ENCODE data around the gene PRKCB.

PRKCB gene

GRCh38 chr16:23835390-23836077 is at the start of gene PRKCB:
TSS of gene PRKCB (plus strand) at chr16:23835983.
- DNase-seq = peak; percentile 72 to 84 (median 80)

GRCh38 chr16:23786964-23787561 is 48.7 kb upstream of the PRKCB start:
- no peak for DNase-seq

DNA sequence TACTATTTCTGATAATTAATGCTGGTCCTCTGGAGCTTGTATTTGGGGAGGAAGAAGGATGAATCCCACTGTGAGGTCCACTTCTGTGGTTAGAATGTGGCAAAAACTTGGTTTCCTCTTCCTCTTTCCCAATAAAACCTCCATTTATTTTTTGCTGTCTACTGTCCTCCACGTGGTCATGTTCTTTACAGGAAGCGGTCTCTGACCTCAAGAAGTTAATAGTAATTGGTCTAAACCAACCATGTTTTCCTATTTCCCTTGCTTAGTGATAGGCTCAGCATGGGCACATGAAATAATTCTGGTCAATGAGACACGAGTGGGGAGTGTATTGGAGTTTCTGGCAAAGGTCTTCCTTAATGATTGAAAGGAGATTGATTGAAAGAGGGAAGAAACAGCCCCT is 47.1 kb upstream of the PRKCB start:
- DNase-seq = no peak

- DNase-seq = no peak
These were observed 40.4 kb upstream of the PRKCB start for GRCh38 chr16:23795378-23795777.

DNA sequence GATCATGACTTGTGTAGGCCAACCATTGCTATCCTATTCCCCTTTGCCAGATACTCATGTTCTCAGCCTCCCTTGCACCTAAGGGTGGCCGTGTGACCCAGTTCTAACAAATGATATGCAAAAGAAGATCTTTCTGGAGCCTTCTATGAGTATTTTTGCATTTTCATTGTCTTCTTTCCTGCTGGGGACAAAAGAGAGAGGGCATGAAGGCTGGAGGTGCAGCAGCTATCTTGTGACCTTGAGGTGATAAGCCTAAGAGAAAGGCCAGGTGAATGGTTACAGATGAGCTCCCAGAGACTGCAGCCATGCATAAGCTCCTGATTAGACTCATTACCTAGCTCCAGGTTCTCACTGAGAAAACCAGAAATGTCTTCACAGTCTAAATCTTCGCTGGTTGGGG is 38.8 kb upstream of the PRKCB start:
- no peak for DNase-seq

GRCh38 chr16:23801378-23801777 is 34.4 kb upstream of the PRKCB start:
- peak; percentile 59 to 72 (median 70) for DNase-seq

- DNase-seq = no peak
These were observed 33.0 kb upstream of the PRKCB start for GRCh38 chr16:23802776-23803175.

- peak; percentile 18 to 58 (median 32) for DNase-seq
These were observed 32.1 kb upstream of the PRKCB start for GRCh38 chr16:23803591-23804123.

DNA sequence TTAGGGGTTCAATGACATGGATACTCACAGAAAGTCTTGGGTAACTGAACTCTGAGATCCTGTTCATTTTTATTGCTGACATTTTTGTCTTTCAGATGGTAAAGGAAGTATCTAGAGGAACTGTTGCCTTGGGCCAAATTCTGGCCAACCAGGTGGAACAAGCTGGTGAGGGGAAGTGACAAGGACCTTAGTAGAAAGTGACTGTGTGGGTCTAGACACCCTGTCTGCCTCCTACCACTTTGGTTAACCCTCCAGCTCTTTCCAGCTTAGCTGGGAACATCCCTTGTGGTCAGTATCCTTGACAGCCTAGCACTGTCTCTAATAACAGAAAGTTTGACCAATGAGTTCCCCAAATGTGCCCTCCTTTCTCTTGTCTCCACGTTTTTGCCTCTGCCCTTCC is 28.8 kb upstream of the PRKCB start:
- no peak for DNase-seq

DNA sequence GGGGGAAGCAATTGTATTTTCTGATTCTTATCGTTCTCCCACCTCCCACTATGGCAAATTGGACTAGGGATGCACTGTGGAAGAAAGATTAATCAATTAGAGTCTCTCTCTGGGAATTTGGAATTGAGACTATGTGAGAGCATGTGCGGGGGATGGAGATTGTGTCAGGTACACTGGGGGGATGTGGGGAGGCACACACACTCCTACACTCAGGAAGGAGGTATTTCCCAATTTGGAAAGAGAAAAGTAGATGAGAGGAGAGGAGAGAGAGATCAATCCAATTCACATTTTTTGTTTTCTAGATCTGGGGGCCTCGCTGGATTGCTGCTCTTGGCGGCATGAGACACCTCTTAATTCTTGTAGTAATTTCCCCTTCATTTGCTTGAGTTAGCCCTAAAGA is 14.3 kb upstream of the PRKCB start:
- no peak for DNase-seq

DNA sequence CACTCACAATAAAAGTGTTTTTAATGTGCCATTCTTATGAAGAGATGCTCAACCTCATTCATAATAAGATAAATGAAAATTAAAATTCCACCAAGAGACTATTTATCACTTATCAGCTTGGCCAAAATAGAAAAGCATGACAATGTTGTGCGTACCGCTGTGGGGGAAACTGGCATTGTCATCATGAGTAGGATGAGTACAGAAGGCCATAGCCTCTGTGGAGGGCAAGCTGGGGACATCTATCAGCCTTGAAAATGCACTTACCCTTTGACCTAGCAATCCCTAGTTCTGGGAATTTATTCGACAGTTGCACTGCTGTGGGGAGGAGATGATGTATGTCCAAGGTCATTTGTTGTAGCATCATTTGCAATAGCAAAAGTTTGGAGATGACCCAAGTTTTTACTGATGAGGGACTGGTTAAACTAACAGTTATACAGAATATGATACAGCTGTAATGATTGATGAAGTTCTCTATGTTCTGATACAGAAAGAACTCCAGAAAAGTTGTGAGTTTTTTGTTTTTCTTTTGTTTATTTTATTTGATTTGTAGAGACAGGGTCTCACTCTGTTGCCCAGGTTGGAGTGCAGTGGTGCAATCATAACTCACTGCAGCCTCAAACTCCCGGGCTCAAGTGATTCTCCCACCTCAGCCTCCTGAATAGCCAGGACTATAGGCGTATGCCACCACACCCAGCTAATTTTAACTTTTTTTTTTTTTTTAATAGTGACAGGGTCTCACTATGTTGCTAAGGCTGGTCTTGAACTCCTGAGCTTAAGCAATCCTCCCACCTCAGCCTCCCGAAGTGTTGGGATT is 13.7 kb upstream of the PRKCB start:
- DNase-seq = no peak

DNA sequence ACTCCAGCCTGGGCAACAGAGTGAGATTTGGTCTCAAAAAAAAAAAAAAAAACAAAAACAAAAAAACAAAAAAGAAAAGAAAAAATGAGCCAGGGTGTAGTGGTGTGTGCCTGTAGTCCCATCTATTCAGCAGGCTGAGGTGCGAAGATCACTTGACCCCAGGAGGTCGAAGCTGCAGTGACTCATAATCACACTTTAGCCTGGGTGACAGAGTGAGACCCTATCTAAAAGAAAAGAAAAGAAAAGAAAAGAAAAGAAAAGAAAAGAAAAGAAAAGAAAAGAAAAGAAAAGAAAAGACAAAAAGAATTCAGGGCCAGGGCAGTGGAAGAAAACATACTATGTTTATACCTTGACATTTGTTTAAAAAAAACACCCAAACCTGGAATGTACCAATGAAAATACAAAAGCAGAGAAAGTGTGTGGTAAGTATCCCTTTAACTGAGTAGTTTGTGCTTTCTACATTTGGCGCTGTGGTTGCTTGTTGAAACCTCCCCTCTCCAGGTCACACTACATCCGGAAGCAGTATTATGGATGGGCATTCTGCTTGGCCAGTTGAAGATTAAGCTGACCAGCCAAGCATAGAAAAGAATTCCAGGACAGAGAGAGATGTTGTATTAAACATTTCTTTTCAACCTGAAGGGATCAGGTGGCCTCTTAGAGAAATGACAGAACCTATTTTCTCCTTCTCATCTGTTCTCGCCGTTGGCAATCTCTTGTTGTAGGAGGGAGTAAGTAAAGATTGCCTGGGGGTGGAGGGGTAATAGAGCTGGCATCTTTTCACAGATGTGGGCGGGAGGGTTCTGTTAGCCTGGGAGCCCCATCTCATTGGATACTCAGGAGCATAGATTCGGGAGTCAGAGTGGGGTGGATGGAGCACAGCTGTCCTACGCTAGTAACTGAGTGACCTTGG is 12.1 kb upstream of the PRKCB start:
- no peak for DNase-seq

DNA sequence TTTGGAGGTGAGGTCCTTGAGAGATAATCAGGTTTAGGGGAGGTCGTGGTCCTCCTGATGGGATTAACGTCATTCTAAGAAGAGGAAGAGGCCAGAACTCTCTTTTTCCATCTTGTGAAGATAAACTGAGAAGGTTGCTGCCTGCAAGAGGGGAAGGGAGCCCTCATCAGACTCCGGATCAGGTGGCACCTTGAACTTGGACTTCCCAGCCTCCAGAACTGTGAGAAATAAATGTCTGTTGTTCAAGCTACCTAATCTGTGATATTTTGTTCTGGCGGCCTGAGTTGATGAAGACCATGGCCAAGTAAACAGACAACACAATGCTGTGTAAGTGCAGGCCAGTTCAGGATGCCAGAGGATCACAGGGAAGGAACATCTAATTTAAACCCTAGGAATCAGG is 10.9 kb upstream of the PRKCB start:
- no peak for DNase-seq

DNA sequence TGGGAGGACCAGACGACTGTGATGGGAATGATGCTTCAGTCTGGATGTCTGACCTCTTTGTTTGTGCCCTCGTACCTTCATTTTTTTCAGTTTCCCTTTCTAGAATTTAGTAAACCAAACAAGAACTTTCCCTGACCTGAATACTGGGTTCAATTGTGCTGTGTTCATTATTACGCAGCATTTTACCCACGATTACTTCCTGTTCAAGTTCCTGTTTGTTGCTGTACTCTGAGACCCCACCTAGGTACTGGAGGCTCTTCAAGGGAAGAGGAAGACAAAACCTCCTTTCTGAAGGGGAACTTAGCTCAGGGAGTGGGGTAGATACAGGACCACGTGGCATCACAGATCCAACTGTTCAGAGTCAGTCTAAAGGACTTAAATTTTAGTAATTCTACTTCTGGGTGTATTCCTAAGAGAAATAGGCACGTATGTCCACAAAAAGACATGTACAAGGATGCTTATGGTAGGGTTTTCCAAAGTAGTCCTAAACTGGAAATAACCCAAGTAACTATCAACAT is 9.2 kb upstream of the PRKCB start:
- DNase-seq = peak in 1 of 4 experiments; percentile 10

GRCh38 chr16:23827057-23827456 is 8.7 kb upstream of the PRKCB start:
- no peak for DNase-seq

DNA sequence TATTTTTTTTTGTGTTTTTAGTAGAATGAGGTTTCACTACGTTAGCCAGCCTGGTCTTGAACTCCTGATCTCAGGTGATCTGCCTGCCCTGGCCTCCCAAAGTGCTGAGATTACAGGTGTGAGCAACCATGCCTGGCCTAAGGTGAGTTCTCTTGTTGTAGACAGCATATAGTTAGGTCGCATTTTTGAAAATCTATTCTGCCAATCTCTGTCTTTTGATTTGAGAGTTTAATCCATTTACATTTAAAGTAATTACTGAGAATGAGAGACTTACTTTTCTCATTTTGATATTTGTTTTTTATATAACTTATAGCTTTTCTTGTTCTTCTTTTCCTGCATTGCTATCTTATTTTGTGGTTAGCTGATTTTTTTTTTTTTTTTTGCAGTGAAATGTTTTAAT is 6.3 kb upstream of the PRKCB start:
- DNase-seq = no peak

DNA sequence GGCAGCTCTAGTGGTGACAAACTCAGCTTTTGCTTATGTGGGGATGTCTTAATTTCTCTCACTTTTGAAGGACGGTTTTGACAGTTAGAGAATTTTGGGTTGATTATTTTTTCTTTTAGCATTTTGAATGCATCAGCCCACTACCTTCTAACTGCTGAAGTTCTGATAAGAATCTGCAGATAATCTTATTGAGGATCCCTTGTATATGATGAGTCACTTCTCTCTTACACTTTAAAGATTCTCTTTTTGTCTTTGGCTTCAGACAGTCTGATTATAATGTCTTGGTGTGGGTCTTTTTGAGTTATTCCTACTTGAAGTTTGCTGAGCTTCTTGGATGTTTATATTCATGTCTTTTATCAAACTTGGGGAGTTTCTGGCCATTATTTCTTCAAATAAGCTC is 5.5 kb upstream of the PRKCB start:
- no peak for DNase-seq

DNA sequence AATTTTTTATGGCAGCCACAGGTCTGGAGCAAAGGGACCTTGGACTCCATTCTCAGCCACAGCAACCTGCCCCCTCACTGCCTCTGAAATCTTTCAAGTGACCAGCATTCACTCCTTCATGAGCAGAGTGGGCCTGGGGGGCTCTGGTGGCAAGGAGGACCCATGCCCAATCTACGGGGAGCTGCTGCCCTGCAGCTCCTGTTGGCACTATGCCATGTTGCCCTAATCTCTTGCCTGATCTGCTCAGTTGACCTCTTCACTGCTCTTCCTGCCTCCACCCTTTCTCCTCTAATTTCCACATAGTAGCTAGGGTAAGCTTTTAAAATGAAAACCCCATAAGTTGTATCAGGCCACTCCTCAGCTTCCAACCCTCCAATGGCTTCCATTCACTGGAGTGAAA is 2.9 kb upstream of the PRKCB start:
- DNase-seq = no peak

DNA sequence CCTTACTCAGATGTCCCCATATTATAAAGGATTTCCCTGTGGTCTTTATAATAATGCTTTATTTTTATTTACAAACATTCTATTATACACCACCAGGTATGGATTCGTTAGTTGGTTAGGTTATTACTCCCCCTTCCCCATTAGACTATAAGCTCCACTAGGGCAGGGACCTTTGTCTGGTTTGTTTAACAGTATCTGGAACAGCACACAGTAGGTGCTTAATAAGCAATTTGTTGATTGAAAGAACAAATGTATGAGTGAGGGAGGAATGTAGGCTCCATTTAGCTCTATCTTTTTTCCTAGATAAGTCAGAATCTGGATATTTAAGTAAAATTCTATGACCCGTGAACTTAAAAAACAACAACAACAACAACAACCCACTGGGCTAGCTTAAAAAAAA is 2.3 kb upstream of the PRKCB start:
- no peak for DNase-seq

DNA sequence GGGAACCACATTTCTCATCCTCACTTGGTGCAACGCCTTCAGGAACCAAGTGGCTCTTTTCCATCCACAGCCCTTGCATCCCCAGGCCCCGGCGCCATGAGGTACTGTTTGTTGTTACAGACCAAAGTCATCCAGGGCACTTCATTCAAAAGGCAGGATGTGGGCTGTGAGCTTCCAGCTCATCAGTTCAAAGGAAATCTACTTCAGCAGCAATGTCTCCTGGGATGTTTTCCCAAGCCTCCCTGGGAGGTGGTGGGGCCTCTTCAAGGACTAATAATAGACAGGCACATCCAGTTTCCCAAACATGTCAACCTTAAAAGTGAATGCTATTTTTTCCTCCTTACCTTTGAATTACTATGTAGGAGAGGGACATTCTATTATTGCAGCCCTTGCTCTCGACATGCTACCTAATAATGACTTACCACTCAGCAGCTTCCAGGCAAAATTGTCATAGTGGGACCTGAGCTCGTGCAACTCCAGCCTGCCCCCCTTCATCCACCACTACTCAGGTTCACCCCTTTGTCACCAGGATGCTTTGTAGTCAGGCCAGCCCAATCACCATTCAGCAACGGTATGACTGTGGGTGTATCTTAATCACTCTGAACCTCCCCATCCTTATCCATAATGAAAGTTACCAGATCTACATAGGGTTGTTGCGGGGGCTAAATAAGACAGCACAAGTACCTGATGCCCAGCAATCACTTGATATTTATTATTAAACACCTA is 1.7 kb upstream of the PRKCB start:
- no peak for DNase-seq

DNA sequence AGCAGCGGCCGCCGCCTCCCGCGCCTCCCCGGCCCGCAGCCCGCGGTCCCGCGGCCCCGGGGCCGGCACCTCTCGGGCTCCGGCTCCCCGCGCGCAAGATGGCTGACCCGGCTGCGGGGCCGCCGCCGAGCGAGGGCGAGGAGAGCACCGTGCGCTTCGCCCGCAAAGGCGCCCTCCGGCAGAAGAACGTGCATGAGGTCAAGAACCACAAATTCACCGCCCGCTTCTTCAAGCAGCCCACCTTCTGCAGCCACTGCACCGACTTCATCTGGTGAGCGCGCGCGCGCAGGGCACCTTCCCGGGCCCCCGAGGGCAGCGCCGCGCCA is 258 bp downstream of the PRKCB start:
- peak in 2 of 4 experiments; percentile 31 to 37 for DNase-seq
